ENCODE results near the gene CPSF3. TPM values are rescaled to one million over a fixed set of nuclear protein-coding genes. Genes with fewer than 3 reads are reported as not detected.

The CPSF3 gene
- total and polyA plus RNA-seq, 2 of the 4 experiments (the other 2 are of a cell fraction) = 29.2 to 64.5 TPM

GRCh38 chr2:9377461-9378097, 45.9 kb upstream of the CPSF3 start:
- H2AK9ac ChIP-seq (replicated peaks; ENCODE audit: low read depth, low read length, poor library complexity) = peak overlapping the region; percentile 94
- H2BK120ac ChIP-seq (ENCODE audit: low read depth, low read length) = peak overlapping the region; percentile 87
- no peaks in the 10 kb centered on the region for H3K9me3 ChIP-seq (ENCODE audit: control insufficient read depth, insufficient read depth, low read length)
- no TSS peak for BruUV-seq (replicated peaks)
- 0 out of 2 replicates have a peak overlapping the region, but pooled peaks have one; percentile 33 for H3K9ac ChIP-seq (ENCODE audit: low read depth, low read length)
- peak overlapping the region; percentile 85; the same call in 1 of the 2 replicates for H2AK5ac ChIP-seq (ENCODE audit: low read depth, low read length)
- in situ Hi-C loops (cut with MboI; ENCODE audit: low sequenced_read_pairs) = loop anchor here (10.0 kb wide), 1 partner anchor 233 kb away; no protein-coding TSS in a partner anchor
- peak overlapping the region; percentile 64 for H2BK5ac ChIP-seq (ENCODE audit: low read depth, low read length, poor library complexity, severe bottlenecking)
- peaks cover 31% of the 10 kb centered on the region for H3K4me1 ChIP-seq (ENCODE audit: control insufficient read depth, insufficient read depth, low read length)
- peak overlapping the region; percentile 36; the same call in 1 of the 2 replicates for H3K23ac ChIP-seq (ENCODE audit: low read depth, low read length)
- peaks cover 26% of the 10 kb centered on the region for H3K9me1 ChIP-seq (ENCODE audit: insufficient read depth, low read length)
- 69% methylated on average over 3 of the region's 9 CpGs; no CpG with 5 or more reads in 1 of the 2 experiments for WGBS, 2 experiments (ENCODE audit: extremely low coverage in 2 of 2, insufficient read length in 1 of 2)
- TF ChIP-seq NFE2L2 (IDR thresholded peaks at IDR 0.05; ENCODE audit: low read depth, low read length) (no peak), CEBPB (IDR thresholded peaks at IDR 0.05; ENCODE audit: low read depth, low read length) (no peak)
- H3K14ac ChIP-seq (replicated peaks; ENCODE audit: low read depth, low read length) = peak overlapping the region; percentile 14
- peak overlapping the region; percentile 46; the same call in 1 of the 2 replicates for H4K5ac ChIP-seq (ENCODE audit: low read depth, low read length)
- peak overlapping the region; percentile 85 for H3K27ac ChIP-seq (ENCODE audit: insufficient read depth, low read length)
- no peaks in the 10 kb centered on the region for H3K27me3 ChIP-seq (ENCODE audit: control insufficient read depth, insufficient read depth, low read length)
- H2BK15ac ChIP-seq (ENCODE audit: low read depth, low read length) = peak overlapping the region; percentile 82; the same call in 1 of the 3 replicates
- peak overlapping the region; percentile 23 for H2AFZ ChIP-seq (replicated peaks; ENCODE audit: low read length, poor library complexity)
- H3K56ac ChIP-seq (ENCODE audit: extremely low read depth, insufficient read depth, low read length) = peak overlapping the region; percentile 42; the same call in 1 of the 2 replicates
- peak overlapping the region; percentile 79 for H4K91ac ChIP-seq (ENCODE audit: insufficient read depth, low read depth, low read length)
- peak overlapping the region; percentile 15 for H2BK20ac ChIP-seq (ENCODE audit: low read depth, low read length)
- DNase-seq (no peak), ATAC-seq (ENCODE audit: low read depth) (no peak)
- no peak overlapping the region for H3K4me2 ChIP-seq (ENCODE audit: low read depth, low read length)
- ChIA-PET POLR2A (ENCODE audit: unreplicated experiment) (no interaction called here), CTCF (no interaction called here)
- H3K4me3 ChIP-seq (ENCODE audit: insufficient read depth, low read depth, low read length) = no peak overlapping the region
- peaks cover 24 to 70% of the 10 kb centered on the region in 2 experiments for H3K79me1 ChIP-seq (ENCODE audit: low read depth in 1 of 2, low read length in 2 of 2)
- peak overlapping the region; percentile 60 to 85; a peak in 3 of 4 replicates for H4K8ac ChIP-seq (ENCODE audit: low read depth in 2 of 2, low read length in 2 of 2)
- peaks cover 8% of the 10 kb centered on the region; the same call in 1 of the 2 replicates for H4K20me1 ChIP-seq (ENCODE audit: insufficient read depth, low read length)
- dilution Hi-C loops (cut with HindIII; ENCODE audit: low sequenced_read_pairs, unreplicated experiment) = no loop called here
- peaks cover 29% of the 10 kb centered on the region for H3K36me3 ChIP-seq (ENCODE audit: control insufficient read depth, insufficient read depth, low read length)
- no peak overlapping the region for H3K18ac ChIP-seq (ENCODE audit: low read depth, low read length)
- H3K4ac ChIP-seq (ENCODE audit: low read depth, low read length) = peak overlapping the region; percentile 92
- intact Hi-C loops (cut with micrococcal nuclease) = no loop called here

Measured in IMR-90 (cell line).